ENCODE results near the gene PPP2R3B.

- no peak for TF ChIP-seq POLR2A (IDR thresholded peaks at IDR 0.05)
- TF ChIP-seq CTCF (IDR thresholded peaks at IDR 0.05): no peak
Measured at GRCh38 chrX:368811-369562, 17.7 kb downstream of the PPP2R3B start.

All from right lobe of liver (tissue), 4 donors.